K562 (cell line): ENCODE results near the gene MAP3K20. TPM values are rescaled to one million over a fixed set of nuclear protein-coding genes. Genes with fewer than 3 reads are reported as not detected.

ENCODE experiments used
- NR1H2 ChIP-seq: sonication (generic); formaldehyde crosslinking; IDR thresholded peaks from 2 replicates; pipeline ENCODE4 v1.4.0; 2020; ENCODE audit warnings: mild to moderate bottlenecking, missing genetic modification reagents
- polyA plus RNA-seq, 8 experiments: library from polyadenylated mRNA; depleted of rRNA in 4 of 8; stranded (reverse) in 5 of 8; unstranded in 3 of 8; fragments of >200 nt; fragmentation: Nextera tagmentation in 2 of 8; fragmentation: Illumina TruSeq in 1 of 8; extraction: Ambion mirVana in 2 of 8; extraction: Trizol in 1 of 8; gene quantifications; 2 replicates each; pipeline versions ENCODE4 v1.2.1 to v1.2.3, GENCODE V29; 2011 to 2014; ENCODE audit warnings: inconsistent platforms in 1 of 8, missing spikeins in 1 of 8
- total RNA-seq, 7 experiments: library from RNA; depleted of rRNA in 6 of 7; stranded (reverse); fragments of >200 nt in 6 of 7; fragmentation: Illumina TruSeq in 2 of 7; extraction: Trizol in 2 of 7; gene quantifications; 2 replicates each; pipeline versions ENCODE4 v1.2.1 to v1.2.3, GENCODE V29; 2011 to 2021; ENCODE audit warnings: low replicate concordance in 1 of 7
- TF ChIP-seq, protein P1 (sequence below): fragments of 450-650 bp; IDR thresholded peaks from 2 replicates; pipeline ENCODE4 v1.6.1; 2016; ENCODE audit warnings: mild to moderate bottlenecking, moderate library complexity
- TF ChIP-seq, protein P2 (sequence below): fragments of 450-650 bp; IDR thresholded peaks from 2 replicates; pipeline ENCODE4 v1.6.1; 2018; ENCODE audit not compliant: partially characterized antibody
- TF ChIP-seq, protein P3 (sequence below): fragments of 450-650 bp; IDR thresholded peaks from one replicate; pipeline ENCODE4 v1.6.1; 2018; ENCODE audit warnings: mild to moderate bottlenecking, moderate library complexity; ENCODE audit not compliant: partially characterized antibody
- TF ChIP-seq, protein P4 (sequence below): fragments of 250-450 bp; sonication (Bioruptor Pico); IDR thresholded peaks from 2 replicates; pipeline ENCODE4 v1.8.0; 2022; ENCODE audit warnings: moderate library complexity, mild to moderate bottlenecking, inconsistent platforms
- TF ChIP-seq, protein P5 (sequence below): sonication (generic); formaldehyde crosslinking; IDR thresholded peaks from 2 replicates; pipeline ENCODE4 v1.8.0; 2023; ENCODE audit warnings: mild to moderate bottlenecking, missing genetic modification reagents

MAP3K20 gene
- total and polyA plus RNA-seq, 9 of the 15 experiments (the other 6 are each of a cell fraction or from before 2014, with no cell fraction given): 9.8 to 34.2 (median 27.3) TPM

DNA sequence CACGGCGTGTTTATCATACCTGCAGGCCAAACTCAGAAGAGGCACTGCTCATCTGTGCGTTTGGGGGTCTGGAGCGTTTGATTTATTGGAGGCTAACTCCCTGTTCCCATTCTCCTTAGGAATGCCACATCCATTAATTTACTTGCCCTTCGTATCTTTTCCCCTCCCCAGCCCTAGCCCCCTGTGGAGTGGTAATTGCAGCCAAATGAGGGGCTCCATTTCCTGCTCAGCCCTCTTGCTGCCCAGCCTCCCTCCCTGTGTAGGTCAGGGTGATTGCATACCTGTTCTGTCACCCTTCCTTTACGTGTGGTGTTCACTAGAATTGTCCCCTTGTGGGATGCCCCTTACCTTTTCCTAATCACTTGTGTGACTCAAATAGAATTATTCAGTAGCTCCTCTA, 120.4 kb downstream of the MAP3K20 start (continued):
- TF ChIP-seq, protein P1, sequence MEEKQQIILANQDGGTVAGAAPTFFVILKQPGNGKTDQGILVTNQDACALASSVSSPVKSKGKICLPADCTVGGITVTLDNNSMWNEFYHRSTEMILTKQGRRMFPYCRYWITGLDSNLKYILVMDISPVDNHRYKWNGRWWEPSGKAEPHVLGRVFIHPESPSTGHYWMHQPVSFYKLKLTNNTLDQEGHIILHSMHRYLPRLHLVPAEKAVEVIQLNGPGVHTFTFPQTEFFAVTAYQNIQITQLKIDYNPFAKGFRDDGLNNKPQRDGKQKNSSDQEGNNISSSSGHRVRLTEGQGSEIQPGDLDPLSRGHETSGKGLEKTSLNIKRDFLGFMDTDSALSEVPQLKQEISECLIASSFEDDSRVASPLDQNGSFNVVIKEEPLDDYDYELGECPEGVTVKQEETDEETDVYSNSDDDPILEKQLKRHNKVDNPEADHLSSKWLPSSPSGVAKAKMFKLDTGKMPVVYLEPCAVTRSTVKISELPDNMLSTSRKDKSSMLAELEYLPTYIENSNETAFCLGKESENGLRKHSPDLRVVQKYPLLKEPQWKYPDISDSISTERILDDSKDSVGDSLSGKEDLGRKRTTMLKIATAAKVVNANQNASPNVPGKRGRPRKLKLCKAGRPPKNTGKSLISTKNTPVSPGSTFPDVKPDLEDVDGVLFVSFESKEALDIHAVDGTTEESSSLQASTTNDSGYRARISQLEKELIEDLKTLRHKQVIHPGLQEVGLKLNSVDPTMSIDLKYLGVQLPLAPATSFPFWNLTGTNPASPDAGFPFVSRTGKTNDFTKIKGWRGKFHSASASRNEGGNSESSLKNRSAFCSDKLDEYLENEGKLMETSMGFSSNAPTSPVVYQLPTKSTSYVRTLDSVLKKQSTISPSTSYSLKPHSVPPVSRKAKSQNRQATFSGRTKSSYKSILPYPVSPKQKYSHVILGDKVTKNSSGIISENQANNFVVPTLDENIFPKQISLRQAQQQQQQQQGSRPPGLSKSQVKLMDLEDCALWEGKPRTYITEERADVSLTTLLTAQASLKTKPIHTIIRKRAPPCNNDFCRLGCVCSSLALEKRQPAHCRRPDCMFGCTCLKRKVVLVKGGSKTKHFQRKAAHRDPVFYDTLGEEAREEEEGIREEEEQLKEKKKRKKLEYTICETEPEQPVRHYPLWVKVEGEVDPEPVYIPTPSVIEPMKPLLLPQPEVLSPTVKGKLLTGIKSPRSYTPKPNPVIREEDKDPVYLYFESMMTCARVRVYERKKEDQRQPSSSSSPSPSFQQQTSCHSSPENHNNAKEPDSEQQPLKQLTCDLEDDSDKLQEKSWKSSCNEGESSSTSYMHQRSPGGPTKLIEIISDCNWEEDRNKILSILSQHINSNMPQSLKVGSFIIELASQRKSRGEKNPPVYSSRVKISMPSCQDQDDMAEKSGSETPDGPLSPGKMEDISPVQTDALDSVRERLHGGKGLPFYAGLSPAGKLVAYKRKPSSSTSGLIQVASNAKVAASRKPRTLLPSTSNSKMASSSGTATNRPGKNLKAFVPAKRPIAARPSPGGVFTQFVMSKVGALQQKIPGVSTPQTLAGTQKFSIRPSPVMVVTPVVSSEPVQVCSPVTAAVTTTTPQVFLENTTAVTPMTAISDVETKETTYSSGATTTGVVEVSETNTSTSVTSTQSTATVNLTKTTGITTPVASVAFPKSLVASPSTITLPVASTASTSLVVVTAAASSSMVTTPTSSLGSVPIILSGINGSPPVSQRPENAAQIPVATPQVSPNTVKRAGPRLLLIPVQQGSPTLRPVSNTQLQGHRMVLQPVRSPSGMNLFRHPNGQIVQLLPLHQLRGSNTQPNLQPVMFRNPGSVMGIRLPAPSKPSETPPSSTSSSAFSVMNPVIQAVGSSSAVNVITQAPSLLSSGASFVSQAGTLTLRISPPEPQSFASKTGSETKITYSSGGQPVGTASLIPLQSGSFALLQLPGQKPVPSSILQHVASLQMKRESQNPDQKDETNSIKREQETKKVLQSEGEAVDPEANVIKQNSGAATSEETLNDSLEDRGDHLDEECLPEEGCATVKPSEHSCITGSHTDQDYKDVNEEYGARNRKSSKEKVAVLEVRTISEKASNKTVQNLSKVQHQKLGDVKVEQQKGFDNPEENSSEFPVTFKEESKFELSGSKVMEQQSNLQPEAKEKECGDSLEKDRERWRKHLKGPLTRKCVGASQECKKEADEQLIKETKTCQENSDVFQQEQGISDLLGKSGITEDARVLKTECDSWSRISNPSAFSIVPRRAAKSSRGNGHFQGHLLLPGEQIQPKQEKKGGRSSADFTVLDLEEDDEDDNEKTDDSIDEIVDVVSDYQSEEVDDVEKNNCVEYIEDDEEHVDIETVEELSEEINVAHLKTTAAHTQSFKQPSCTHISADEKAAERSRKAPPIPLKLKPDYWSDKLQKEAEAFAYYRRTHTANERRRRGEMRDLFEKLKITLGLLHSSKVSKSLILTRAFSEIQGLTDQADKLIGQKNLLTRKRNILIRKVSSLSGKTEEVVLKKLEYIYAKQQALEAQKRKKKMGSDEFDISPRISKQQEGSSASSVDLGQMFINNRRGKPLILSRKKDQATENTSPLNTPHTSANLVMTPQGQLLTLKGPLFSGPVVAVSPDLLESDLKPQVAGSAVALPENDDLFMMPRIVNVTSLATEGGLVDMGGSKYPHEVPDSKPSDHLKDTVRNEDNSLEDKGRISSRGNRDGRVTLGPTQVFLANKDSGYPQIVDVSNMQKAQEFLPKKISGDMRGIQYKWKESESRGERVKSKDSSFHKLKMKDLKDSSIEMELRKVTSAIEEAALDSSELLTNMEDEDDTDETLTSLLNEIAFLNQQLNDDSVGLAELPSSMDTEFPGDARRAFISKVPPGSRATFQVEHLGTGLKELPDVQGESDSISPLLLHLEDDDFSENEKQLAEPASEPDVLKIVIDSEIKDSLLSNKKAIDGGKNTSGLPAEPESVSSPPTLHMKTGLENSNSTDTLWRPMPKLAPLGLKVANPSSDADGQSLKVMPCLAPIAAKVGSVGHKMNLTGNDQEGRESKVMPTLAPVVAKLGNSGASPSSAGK: no peak
- TF ChIP-seq NR1H2 (CRISPR knock-in tag): no peak
- TF ChIP-seq, protein P2, sequence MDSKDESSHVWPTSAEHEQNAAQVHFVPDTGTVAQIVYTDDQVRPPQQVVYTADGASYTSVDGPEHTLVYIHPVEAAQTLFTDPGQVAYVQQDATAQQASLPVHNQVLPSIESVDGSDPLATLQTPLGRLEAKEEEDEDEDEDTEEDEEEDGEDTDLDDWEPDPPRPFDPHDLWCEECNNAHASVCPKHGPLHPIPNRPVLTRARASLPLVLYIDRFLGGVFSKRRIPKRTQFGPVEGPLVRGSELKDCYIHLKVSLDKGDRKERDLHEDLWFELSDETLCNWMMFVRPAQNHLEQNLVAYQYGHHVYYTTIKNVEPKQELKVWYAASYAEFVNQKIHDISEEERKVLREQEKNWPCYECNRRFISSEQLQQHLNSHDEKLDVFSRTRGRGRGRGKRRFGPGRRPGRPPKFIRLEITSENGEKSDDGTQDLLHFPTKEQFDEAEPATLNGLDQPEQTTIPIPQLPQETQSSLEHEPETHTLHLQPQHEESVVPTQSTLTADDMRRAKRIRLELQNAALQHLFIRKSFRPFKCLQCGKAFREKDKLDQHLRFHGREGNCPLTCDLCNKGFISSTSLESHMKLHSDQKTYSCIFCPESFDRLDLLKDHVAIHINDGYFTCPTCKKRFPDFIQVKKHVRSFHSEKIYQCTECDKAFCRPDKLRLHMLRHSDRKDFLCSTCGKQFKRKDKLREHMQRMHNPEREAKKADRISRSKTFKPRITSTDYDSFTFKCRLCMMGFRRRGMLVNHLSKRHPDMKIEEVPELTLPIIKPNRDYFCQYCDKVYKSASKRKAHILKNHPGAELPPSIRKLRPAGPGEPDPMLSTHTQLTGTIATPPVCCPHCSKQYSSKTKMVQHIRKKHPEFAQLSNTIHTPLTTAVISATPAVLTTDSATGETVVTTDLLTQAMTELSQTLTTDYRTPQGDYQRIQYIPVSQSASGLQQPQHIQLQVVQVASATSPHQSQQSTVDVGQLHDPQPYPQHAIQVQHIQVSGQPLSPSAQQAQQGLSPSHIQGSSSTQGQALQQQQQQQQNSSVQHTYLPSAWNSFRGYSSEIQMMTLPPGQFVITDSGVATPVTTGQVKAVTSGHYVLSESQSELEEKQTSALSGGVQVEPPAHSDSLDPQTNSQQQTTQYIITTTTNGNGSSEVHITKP: no peak
- TF ChIP-seq, protein P3, sequence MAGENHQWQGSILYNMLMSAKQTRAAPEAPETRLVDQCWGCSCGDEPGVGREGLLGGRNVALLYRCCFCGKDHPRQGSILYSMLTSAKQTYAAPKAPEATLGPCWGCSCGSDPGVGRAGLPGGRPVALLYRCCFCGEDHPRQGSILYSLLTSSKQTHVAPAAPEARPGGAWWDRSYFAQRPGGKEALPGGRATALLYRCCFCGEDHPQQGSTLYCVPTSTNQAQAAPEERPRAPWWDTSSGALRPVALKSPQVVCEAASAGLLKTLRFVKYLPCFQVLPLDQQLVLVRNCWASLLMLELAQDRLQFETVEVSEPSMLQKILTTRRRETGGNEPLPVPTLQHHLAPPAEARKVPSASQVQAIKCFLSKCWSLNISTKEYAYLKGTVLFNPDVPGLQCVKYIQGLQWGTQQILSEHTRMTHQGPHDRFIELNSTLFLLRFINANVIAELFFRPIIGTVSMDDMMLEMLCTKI: no peak
- TF ChIP-seq, protein P4, sequence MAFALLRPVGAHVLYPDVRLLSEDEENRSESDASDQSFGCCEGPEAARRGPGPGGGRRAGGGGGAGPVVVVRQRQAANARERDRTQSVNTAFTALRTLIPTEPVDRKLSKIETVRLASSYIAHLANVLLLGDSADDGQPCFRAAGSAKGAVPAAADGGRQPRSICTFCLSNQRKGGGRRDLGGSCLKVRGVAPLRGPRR (CRISPR knock-in tag): no peak
- TF ChIP-seq, protein P5, sequence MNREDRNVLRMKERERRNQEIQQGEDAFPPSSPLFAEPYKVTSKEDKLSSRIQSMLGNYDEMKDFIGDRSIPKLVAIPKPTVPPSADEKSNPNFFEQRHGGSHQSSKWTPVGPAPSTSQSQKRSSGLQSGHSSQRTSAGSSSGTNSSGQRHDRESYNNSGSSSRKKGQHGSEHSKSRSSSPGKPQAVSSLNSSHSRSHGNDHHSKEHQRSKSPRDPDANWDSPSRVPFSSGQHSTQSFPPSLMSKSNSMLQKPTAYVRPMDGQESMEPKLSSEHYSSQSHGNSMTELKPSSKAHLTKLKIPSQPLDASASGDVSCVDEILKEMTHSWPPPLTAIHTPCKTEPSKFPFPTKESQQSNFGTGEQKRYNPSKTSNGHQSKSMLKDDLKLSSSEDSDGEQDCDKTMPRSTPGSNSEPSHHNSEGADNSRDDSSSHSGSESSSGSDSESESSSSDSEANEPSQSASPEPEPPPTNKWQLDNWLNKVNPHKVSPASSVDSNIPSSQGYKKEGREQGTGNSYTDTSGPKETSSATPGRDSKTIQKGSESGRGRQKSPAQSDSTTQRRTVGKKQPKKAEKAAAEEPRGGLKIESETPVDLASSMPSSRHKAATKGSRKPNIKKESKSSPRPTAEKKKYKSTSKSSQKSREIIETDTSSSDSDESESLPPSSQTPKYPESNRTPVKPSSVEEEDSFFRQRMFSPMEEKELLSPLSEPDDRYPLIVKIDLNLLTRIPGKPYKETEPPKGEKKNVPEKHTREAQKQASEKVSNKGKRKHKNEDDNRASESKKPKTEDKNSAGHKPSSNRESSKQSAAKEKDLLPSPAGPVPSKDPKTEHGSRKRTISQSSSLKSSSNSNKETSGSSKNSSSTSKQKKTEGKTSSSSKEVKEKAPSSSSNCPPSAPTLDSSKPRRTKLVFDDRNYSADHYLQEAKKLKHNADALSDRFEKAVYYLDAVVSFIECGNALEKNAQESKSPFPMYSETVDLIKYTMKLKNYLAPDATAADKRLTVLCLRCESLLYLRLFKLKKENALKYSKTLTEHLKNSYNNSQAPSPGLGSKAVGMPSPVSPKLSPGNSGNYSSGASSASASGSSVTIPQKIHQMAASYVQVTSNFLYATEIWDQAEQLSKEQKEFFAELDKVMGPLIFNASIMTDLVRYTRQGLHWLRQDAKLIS: no peak
